Stimulated activated CD8-positive, alpha-beta memory T cell treated with anti-CD3 and anti-CD28 coated beads, Interleukin-7, amount 100 ng/mL, for 24 hours (primary cell): ENCODE measurements around the gene MICAL2.

Experiments
- DNase-seq: peaks from one replicate; pipeline ENCODE4 v3.0.0-alpha.2; 2020; ENCODE audit warnings: low read depth

Gene MICAL2

DNA sequence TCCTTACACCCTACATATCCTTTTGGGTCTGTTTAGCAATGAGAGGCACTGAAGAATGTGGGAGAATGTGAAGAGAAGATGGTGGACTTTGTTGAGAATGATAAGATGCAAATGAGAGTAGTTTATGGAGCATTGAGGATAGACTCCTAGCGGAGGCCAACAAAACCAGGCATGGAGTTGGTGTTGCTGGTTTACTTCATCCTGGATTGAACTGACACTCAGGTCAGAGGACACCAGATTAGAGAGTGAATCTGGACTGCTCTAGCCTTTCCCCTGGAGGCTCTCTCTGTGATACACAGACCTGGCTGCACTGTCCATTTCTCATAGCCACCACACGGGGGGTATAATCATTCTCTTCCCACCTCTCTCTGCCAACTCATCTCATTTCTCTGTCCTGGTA is 98.7 kb downstream of the MICAL2 start:
- DNase-seq: no peak

DNA sequence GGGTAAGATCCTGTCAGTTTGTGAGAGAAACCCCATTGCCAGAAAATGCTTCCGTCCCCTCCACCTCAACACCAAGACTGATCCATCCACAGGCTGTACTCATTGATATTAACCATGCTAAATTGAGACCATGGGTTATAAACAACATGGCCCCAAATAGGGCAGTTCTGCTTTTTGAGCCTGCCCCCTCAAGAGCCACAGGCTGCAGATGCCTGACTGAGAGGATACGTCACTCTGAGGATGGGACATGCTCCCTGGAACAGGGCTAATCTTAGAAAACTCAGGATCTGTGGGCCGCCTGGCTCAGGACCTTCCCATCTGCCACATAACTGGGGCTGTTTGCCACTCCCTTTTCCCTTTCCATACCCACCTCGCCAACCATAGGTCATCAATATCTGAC is 99.8 kb downstream of the MICAL2 start:
- no peak for DNase-seq

DNA sequence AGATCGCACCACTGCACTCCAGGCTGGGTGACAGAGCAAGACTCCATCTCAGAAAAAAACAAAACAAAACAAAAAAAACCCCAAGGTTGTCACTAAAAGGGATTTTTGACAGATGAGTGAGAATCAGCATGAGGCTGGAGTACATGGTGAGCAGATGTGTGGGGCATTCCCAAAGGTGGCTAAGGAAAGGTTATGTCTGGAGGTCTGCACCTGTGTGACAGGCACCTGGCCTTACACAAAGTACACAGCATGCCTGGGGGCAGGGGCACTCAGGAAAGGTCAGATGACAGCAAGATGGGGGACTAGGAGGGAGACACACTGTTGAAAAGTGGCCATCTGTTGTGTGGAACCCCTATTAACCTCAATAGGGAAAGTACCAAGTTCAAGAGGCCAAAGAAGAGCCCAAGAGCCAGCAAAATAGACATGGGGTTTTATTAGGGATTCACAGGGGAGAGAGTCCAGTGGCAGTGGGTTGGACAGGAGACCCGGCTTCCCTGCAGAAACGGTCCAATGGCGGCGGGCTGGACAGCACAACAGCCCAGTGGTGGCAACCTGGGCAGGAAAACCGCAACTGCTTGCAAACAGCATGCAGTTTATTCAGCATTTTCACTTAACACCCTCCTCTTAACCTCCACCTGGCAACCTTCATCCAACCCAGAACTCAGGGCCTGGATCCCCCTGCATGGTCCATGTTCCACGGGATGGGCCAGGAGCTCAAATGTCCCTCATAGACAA is 101.1 kb downstream of the MICAL2 start:
- no peak for DNase-seq

DNA sequence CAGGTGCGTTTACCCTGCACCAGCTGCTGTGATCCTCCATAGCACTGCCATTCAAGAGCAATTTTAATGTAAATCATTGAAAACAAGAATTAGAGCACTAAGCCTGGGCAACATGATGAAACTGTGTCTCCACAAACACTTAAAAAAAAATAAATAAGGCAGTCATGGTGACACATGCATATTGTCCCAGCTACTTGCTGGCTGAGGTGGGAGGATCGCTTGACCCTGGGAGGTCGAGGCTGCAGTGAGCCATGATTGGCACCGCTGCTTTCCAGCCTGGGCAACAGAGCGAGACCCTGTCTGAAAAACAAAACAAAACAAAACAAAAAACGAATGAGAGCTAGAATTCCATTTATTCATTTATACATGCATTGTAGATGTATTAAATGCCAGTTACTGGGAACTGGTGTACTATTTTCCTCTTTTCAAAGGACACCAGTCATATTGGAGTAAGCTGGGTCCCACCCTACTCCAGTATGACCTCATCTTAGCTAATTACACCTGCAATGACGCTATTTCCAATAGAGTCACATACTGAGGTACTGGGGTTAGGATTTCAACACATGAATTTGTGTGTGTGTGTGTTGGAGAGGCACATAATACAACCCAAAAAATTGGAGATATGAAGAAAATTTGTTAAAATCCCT is 101.9 kb downstream of the MICAL2 start:
- no peak for DNase-seq

DNA sequence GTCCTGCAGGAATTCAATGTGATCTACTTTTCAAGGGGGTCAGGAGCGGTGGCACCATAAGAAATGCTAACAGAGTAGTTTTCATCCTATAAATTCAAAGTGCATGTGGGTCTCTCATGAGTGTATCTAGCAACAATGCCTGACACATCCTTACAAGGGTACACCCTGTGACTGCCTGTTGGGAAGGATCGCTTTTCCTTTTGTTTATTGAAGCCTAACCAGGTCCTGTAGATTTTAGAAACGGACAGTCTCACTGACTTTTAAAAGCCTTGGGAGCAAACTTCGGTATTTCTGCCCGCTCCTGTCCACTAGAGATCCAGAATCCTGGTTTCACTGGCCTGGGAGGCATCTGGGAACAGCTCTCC is 102.4 kb downstream of the MICAL2 start:
- DNase-seq: no peak

DNA sequence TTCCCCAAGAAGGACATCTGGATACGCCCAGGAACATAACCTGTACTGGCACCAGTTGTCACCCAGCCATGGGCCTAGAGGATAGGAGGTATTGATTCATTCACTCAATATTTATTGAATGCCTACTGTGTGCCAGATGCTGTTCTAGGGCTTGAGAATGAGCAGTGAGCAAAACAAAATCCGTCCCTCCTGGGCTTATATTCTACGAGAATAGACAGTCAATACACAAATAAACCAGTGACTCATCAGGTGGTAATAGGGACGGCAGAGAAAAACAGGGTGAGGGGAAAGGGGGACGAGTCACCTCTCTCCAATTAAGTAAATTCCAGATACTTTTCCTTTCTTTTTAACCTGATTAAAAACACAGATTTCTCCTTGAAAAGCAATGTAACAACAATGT is 103.5 kb downstream of the MICAL2 start:
- DNase-seq: no peak

DNA sequence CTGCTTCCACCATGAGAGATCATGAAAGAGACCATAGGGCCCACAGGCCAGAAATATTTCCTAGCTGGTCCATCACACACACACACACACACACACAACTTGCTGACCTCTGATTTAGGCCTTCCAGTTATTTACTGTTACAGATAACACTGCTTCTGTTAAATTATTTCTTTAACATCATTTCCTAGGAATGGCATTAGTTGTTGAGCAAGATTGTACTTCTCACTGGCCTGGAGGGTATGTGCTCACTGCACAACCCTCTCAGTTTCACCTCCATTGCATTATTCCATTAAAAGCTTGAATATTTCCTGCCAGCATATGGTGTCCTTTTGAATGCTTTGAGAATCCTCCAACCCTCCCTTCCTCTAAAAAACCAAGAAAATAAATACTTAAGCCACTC is 104.4 kb downstream of the MICAL2 start:
- DNase-seq: no peak

DNA sequence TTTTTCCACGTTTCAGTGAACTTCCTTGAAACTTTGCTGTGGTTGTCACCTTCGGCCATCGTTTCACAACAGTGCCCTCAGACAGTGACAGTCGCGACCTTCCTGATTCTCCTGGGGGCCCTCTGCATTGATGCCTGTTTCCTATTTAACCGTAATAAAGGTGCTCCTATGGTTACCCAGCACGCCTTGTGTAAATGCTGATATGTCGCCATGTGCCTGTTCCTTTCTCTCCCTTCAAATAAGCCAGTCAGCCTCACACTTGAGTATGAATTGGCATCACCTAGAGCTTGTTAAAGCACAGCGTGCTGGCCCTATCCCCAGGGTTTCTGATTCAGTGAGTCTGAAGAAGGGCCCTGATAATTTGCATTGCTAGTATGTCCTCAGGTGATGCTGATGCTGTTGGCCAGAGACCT is 104.8 kb downstream of the MICAL2 start:
- DNase-seq: no peak

DNA sequence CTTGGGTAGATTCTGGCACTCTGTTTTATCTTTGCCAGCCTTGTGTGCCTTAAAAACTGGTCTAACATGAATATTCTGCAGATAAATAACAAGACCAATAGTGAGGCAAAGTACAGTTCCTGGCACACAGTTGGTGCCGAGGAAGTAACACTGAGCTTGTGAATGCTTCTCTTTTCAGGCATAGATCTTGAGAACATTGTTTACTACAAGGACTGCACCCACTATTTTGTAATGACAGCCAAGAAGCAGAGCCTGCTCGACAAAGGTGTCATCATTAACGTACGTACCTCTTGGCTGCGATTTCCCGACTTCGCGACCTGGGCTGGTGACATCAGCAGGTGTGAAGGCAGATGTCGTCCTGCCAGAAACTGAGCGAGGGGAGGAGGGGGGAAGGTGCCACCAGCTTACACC is 105.7 kb downstream of the MICAL2 start:
- DNase-seq: no peak

DNA sequence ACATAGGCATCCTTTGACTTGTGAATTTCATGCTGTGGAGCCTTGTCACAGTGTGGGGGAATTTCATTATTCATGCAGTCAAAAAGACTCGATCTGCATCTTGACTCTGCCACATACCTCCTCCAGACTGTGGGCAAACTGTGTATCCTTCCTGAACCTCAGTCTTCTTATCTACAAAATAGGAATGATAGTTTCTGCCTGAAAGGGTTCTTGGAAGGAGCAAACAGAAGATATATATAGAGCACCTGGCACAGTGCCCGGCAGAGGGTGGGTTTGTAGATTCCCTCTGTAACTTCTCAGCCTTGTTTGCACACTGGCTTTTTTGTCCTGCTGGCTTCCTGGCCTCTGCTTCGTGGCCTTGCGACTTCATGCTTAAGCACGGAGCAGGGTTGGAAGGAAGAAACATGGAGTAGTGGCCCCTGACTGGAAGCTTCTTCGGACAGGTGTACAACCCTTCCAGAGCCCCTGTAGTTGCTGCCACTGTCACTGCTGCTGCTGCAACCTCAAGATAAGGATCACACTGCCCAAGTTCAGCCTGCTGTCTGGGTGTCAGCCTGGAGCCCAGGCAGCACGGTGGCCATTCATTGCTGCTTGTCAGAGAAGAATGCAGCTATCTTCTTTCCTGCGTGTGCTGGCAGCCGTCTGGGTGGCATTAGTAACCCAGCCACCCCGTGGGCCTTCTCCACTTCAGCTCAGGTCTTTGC is 106.4 kb downstream of the MICAL2 start:
- no peak for DNase-seq

DNA sequence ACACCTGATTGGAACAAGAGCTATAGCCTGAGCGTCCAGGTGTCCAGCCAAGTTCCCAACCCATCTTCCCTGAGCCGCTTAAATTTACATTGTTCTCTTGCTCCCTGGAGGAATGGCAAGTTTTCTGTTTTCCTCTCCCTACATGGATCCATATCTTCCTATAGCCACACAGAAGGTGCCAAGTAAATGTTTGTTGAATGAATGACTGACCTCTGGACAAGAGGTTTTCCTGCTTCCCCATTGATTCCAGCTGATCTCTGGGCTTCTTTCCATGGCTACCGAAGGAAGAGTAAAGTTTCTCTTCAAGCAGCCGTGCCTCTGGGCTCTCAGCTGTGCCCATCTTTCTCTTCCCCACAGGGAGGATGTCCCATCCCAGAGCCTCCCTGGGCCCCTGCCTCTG is 107.5 kb downstream of the MICAL2 start:
- DNase-seq: no peak

DNA sequence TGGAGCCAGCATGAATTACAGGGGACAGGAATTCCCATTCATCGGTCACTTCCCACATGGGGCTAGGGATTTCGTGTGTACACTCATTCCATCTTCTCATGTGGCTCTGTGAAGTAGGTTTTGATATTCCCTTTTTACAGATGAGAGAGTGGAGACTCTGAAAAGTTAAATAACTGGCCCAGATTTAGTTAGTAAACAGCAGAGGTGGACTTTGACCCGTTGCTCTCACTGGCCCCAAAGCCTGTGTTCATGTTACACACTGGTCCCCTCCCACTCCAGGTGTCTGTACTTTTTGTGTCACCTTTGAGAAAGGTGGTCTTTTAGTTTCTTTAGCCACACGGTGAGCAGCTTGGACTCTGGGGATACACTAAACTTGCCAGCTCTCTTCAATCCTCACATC is 108.5 kb downstream of the MICAL2 start:
- no peak for DNase-seq

DNA sequence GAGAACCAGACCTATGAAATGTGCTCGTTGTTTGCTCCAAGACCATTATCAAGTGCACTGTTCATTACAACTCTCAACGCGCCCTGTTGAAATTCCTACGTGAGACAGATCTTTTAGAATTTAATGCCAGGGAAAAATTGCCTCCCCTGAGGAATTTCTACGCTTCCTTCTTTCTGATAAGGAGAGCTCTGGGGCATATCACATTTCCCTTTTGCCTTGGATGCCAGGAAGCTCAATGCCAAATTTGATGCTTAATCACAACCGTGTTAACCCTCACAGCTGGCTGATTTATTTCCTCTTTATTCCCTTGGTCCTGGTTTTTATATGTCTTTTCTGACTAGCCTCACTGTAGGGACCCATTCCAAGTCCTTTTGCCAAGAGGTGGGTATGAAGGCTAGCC is 109.4 kb downstream of the MICAL2 start:
- DNase-seq: no peak

DNA sequence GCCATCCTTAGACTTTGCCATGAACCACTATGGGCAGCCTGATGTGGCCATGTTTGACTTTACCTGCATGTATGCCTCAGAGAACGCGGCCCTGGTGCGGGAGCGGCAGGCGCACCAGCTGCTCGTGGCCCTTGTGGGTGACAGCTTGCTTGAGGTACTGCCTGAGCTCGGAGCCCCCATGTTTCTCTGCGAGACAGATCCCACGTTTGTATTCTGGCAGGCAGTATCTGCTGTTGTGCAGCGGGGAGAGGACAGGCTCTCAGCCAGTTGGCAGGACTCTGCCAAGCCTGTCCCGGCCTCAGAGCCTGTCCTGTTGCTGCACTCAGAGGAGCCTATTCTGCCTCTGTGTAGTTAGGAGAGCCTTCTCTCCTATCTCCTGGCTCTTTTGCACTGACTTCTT is 109.9 kb downstream of the MICAL2 start:
- DNase-seq: no peak

DNA sequence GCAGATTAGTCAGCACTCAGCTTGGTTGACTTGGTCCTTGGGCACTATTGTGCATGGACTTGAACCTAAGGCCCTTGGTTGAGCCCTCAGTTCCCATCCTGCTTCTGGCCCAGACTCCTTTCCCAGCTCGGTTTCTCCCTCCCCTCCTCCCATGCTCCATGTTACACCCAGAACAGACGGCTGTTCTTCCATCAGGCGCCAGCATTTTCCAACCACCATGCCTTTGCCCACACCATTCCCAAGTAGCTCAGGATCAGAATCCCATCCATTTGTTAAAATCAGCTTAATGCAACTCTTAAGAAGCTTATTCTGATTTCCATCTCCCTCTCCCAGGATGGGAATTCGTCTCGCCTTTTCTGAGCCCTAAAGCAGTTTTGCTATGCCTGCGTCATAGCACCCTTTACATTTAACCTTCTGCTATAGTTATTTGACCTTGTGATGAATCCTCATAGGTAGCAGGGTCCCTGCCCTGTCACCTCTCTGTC is 110.7 kb downstream of the MICAL2 start:
- no peak for DNase-seq

DNA sequence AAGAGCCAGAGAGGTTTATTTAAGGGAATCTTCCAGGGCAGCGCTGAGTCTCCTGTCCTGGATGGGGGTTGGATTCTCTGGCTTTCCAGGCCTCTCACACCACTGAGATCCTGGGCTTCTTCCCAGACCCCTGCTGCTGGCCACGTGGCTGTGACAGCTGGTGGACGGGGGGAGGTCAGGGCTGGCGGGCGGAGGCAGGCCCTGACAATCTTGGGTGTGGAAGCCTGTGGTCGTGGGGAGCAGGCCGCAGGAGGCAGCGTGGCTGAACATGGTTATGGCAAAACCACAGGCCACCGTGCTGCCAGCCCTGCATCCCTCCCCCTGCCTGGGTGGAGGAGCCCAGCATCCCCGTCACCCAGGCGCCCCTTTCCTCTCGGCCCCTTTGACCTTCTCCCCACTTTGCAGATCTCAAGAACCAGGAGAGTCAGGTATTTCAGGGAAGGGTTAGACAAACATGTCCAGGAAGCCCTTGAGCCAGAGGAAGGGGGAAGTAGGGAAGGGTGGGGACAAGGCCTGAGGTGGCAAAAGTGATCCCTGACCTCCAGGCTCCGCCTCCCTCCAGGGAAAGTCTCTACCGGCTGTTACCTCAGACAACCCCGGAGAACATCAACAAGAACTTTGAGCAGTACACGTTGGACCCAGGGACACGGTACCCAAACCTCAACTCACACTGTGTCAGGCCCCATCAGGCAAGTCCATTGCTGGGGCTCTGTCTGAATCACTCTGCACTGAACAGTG is 111.8 kb downstream of the MICAL2 start:
- no peak for DNase-seq

DNA sequence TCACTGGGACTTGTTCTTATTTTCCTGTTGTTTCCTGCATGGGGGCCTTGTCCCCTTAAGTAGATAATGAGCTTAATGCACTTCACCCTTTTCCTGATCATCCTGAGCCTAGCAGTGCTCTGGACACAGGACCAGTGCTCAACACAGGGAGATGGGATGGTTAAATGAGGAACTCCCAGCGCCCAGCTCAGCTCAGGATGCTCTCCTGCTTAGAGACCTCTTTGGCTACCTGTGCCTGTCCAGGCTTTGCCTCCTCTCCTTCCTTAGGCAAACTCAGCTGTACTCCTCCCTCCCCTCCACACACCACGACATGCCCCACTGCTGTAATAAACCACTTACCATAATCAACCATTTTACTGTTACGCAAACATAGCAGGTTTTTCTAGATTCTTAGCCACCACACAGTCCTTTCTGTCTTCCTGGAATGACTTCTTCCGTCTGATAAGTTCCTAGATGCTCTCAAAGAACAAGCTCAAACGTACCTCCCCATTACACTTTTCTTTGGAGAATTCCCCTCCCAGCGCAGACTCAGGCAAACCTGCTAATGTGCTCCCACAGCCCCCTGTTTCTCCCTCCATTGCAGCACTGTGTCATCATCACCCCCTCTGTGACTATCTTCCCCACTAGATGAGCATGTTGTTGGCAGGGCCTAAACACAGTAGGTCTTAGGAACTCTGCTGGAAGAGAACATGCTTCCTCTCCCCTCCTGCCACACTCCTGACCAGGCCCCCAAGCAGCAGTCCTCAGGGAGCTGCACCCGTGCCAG is 113.6 kb downstream of the MICAL2 start:
- no peak for DNase-seq

DNA sequence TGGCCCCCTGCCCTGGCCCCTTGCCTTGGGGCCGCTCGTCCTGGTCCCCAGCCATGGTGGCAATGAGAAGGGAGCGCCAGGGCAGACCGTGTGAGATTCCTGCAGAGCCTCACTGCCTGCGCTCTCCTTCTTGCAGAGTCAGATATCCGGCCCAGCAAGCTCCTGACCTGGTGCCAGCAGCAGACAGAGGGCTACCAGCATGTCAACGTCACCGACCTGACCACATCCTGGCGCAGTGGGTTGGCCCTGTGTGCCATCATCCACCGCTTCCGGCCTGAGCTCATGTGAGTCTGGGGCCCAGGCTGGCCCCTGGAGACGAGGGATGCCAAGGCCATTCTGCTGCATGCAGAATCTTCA is 114.1 kb downstream of the MICAL2 start:
- peak; percentile 83 for DNase-seq

DNA sequence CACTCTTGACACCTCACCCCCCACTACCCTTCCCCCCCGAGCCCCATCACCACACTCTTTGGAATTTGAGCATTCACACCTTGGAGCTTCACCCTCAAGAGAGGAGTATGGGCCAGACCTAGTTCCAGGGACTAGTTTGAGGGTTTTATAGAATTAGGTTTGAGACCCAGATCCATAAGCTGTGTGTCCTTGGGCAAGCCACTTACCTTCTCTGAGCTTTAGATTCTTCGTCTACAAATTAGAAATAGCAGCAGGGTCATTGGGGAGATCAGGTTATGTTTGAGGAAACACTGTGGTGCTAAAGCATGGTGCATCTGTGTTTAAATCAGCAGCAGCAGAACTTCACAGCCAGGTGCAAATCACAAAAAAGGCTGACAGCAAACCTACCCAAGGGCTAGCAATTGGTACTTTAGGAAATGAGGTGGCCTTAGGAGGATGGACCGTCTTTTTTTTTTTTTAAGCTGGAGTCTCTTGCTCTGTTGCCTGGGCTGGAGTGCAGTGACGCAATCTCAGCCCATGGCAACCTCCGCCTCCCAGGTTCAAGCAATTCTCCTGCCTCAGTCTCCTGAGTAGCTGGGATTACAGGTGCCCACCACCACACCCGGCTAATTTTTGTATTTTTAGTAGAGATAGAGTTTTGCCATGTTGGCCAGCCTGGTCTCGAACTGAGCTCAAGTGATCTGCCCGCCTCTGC is 114.8 kb downstream of the MICAL2 start:
- DNase-seq: no peak

DNA sequence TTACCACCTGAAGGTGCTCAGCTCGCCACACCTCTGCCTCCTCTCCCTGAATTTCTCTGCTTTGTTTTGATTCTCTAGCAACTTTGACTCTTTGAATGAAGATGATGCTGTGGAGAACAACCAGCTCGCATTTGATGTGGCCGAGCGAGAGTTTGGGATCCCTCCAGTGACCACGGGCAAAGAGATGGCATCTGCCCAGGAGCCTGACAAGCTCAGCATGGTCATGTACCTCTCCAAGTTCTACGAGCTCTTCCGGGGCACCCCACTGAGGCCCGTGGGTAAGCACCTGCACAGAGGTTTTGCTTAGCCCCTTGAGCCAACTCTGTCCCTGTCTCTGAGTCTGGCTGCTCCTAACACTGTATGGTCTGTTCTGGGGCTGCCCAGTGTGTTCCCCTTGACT is 115.7 kb downstream of the MICAL2 start:
- no peak for DNase-seq
